KG1 (cell line): ENCODE measurements around the gene GNA12.
"Not testable (repeated sequence)": the region's sequence is repeated elsewhere in the genome, so short reads cannot be mapped to it uniquely, and the experiment has no call there.

Experiments used
- DNase-seq: peaks from one replicate; lab custom pipeline; 2025; lab: John Stamatoyannopoulos, UW

Gene GNA12

DNA sequence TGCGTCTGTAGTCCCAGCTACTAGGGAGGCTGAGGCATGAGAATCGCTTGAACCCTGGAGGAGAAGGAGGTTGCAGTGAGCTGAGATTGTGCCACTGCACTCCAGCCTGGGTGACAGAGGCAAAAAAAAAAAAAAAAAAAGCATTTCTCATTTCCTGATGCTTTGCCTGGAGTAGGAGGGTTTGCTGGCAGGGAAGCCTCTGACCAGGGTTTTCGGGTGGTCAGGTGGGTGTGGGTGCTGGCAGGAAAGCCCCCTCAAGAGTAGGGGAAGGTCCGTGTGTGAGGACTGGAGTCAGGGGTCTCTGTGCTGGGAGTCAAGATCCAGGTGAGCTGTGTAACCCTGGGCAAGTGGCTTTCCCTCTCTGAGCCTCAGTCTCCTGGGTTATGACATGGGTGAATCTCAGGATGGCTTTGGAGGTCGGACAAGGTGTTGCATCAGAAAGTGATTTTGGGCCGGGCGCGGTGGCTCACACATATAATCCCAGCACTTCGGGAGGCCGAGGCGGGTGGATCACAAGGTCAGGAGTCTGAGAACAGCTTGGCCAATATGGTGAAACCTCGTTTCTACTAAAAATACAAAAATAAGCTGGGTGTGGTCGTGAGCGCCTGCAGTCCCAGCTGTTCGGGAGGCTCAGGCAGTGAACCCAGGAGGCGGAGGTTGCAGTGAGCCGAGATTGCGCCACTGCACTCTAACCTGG is 152.9 kb downstream of the GNA12 start:
- no peak for DNase-seq

DNA sequence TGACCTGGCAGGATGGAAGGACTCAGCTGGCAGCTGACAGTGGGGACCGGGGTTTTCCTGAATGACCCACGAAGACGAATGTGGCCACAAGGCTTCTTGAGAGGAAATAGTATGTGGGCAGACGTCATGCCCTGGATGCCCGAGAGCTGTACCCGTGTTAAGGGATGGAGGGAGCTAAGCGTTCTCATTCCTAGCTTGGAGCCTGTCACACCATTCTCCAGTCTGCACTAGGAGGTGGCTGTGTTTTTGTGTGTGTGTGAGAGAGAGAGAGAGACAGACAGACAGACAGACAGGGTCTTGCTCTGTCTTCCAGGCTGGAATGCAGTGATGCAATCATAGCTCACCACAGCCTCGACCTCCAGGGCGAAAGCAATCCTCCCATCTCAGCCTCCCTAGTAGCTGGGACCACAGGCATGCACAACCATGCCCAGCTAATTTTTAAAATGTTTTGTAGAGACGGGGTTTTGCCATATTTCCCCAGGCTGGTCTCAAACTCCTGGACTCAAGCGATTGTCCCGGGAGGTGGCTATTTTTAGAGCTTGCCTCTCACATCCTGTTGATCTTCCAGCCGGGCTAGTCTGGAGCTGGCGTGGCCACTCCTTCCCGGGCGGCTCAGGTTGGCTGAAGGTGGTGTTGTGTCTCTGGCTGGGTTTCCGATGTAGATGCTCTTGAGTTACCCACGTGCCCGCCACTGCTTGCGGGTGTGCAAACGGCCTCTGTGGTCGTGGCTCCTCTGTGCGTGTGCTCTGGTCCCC is 154.0 kb downstream of the GNA12 start:
- DNase-seq, result no peak

DNA sequence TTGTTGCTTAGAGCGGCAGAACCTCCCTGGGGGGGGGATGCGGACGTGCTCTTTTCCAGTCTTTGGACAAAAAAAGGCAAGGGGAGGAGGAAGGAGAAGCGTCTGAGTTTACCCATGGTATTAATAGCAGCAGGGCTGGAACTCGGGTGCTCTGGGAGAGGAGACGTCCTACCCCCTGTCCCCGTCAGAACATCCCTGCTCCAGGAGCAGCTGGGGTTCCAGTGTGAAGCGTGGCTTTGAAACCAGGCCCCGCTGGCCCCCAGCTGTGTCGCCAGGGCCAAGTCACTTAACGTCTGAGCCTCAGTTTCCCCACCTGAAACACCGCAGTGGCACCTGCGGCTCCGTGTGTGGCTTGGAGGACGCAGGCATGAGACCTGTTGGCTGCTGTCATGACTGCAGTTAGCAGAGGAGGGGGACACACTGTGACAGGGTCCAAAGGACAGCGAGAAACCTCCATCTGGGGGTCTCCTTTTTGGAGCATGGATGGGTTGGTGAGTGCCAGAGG is 154.7 kb downstream of the GNA12 start:
- no peak for DNase-seq

DNA sequence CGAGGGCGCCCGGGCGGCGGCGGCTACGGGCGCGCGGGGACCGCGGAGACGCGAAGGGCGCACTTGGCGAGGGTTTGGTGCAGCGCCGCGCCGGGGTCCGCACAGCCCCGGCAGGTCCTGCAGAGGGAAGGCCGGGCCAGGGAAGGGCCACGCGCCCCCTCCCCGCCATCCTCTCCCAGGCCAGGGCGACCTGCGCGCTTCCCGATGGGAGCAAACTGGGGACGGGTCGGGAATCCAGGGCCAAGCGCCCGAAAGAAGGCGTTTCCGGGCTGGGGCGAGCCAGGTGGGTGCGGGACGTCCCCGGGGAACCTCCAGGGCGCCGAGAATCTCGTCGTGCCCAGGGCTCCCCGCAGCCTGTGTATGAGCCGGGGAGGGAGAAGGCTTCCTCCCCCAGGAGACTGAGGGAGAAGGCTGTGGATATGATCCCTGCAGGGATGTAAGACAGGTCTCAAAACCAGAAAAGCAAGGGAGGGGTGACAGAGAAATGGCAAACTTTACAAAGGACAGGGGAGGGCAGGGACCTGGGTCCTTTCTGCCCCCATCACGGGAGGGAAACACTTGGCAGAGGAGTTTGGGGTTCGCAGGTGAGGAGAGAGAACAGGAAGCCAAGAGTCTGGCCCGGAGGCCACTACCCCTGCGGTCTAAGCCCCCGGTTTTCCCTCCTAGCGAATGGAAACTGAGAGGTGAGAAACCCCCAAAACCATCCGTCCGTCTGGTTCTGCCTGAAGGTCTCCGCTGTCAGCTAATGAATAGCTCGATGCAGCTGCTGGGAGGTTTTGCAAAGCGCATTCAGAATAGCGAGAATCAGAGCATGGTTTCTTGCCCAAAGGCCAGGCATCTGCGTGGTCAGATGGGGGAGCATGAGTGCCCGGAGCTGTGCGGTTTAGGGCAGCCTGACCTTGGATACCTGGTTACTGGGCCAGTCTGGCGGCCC is 155.4 kb downstream of the GNA12 start:
- DNase-seq, result no peak

DNA sequence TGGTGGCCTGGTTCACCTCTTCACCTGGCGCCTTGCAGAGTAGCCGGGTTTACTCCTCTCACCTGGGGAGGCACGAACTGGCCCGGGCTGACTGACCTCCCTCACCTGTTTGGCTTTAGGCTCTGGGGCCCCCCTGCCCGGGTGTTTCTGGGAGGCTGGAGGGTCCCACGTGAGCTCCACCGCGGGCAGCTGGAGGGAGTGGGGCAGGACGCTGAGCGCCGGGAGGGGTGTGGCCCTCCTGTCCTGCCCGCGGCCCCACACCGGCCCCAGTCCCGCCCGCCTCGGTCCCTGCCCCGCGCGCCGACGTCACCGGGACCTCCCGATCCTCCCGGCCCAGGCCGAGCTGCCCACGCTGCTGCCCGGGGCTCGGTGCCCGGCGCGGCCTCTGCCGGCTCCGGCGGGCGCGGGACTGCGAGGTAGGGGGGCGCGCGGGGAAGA is 156.2 kb downstream of the GNA12 start, which contains the start of gene AMZ1:
Gene AMZ1, plus strand, starts transcription at position 322 of the 438 bp plus-strand sequence. CDS start 12,250 bp downstream, outside the sequence.
- no peak for DNase-seq

DNA sequence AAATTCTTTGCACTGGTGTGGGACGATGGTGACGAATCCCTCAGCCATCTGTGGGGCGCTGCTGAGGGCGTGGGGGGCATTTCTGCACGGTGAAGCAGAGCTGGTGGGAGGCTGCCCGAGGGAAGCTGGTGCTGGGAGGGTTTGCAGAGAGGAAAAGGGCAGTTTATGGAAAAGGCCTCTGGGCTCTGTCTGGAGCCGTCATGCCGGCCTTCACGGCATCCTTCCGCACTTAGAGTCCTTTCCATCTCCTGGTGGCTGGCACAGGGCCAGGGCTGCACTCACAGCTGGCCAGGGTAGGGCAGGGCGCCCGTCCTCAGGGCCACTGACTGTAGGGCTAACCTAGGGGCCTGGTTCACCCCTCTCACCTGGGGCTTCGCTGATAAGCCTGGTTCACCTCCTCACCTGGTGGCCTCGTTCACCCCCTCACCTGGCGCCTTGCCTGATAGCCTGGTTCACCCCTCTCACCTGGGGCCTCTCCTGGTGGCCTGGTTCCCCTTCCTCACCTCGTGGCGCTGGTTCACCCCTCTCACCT is 156.7 kb downstream of the GNA12 start:
- no peak for DNase-seq

DNA sequence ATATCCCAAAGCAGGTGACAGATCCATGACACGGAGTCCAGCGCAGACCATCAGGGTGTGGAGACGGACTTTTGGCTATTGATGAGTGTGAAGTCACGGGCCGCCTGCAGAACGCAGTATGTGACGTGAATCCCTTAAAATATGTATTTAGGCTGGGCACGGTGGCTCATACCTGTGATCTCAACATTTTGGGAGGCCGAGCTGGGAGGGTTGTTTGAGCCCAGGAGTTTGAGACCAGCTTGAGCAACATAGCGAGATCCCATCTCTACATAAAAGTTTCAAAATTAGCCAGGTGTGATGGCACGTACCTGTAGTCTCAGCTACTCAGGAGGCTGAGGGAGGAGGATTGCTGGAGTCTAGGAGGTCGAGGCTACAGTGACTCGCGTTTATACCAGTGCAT is 158.0 kb downstream of the GNA12 start:
- no peak for DNase-seq

DNA sequence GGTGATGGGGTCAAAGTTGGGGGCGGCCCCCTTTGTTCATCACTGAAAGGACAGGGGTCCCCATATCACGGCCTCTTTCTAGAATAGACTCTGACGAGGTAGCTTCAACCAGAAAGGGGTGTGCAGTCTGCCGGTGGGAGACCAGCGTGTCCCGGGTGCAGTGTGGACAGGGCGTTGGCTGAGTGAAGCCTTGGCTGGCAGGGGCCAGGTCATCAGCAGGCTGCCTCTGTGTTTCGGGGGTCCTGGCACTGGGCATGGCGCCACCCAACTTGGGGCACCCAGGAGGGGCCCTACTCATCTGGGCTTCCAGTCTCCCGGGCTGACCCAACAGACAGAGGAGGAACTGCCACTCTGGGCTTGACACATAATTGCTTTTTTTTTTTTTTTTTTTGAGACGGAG is 159.6 kb downstream of the GNA12 start:
- DNase-seq, result no peak

DNA sequence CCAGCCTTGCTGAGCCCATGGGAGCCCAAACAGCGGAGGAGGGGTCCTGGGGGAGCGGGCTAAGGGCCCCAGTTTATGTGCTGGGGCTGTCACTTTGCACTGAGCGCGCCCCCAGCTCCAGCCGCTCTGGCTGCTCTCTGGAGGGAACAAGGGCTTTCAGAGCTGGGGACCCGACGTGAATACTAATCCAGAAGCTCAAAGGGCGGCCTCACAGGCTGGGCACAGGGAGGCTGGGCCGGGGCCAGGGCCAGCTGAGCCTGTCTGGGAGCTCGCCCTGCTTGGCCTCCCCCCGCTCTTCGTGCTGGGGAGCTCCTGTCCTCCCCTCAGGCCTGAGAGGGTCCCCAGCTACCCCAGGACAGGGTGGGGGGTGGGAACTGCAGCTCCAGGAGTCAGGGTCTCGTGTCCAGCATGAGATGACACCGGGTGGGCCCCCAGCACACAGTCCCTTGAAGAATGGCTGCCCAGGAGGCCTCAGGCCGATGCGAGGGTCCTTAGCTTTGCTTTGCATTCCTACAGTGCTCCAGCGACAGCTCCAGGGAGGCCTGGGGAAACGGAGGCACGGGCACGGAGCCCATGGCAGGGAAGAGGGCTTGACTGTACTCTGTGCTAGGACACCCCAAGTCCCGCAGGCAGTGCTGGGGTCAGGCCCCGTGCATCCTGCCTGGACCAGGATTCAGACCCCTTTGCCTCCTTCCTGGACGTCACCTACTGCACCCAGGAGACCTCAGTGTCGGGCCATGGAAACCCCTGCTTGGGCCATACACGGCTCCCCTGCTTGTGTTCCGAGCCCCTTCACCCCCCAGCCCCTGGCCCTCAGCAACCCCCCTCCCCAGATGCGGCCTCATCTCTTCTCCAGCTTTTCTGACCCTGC is 161.9 kb downstream of the GNA12 start:
- no peak for DNase-seq

DNA sequence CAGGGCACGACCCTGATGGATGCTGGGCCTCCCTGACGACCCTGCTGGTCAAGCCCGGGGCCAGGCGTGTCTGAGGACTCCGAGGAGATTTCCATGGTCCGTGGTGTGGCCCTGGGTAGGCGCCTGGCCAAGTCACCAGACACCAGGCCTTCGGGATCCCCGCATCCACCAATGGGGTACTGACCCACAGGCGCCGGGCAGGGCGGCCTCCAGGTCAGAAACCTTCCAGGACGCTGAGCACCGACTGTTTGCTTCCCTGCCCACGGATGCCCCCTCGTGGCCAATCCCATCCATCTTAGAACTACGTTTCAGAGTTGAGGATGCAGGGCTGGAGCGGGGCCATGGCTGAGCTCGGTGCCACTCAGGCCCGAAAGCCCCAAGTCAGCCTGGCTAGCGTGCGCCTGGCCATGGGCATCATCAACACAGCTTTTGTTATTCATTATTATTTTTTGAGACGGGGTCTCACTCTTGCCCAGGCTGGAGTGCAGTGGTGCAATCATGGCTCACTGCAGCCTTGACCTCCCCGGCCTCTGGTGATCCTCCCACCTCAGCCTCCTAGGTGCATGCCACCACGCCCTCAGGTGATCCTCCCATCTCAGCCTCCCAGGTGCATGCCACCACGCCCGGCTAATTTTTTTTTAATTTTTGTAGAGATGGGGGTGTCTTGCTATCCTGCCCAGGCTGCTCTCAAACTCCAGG is 163.2 kb downstream of the GNA12 start:
- DNase-seq, result no peak

DNA sequence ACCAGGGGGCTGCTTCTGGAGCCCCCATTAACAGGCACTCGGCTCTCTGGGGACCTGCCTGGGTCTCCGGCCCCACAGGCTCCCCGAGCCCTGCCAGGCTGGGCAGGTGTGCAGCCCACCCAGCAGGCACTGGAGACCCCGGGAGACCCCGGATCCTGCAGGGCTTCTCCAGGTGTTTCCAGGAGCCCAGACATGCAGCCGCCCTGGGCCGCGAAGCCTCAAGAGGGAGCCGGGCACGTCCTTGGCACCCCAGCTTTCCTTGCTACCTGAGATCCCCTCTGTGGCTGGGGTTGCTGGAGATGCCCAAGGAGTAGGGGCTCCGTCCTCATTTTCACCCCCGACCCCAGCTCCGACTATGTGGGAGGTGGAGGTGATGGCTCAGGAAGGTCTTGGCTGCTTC is 163.9 kb downstream of the GNA12 start:
- DNase-seq, result no peak

DNA sequence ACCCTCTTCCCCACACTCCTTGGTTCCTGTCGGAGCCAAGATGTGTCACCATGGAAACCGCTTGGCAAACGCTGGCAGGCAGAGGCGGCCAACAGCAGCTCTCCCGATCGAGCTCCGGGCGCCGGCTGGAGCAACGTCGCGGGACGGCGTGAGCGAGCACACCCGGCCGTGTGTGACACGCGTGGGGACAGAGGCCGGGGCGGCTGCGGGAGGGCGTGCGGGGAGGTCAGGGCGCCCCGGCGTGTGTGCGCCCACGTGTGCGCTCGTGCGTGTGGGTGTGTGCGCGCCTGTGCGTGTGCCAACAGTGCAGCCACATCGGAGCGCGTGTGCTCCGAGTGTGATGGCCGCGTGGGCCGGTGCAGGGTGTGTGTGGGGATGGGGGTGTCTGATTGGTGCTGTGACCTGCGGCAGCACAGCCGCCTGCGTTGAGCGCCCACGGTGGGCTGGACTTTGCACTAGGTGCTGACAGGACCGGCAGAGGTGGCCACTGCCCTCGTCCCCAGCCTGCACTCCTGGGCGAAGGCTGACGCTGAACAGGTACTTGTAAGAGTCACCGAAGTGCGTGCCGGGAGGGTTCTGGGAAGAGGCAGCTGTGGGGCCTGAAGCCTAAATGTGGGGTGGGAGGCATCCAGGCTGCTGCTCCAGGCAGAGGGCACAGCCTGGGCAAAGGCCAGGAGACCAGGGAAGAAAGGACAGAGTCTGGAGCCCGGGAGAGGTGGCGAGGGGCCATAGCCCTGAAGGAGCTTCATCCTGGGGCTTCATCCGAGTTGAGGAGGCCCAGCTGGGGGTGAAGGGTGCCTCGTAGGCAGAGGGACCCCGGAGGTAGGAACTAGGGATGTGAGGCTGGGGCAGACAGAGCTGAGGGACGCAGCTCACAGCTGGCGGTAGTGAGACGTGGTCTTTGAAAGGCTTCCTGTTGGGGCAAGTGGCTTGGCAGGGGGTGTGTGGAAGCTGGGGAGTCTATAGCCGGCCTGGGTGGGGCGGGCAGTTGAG is 164.7 kb downstream of the GNA12 start:
- not testable (repeated sequence) for DNase-seq

DNA sequence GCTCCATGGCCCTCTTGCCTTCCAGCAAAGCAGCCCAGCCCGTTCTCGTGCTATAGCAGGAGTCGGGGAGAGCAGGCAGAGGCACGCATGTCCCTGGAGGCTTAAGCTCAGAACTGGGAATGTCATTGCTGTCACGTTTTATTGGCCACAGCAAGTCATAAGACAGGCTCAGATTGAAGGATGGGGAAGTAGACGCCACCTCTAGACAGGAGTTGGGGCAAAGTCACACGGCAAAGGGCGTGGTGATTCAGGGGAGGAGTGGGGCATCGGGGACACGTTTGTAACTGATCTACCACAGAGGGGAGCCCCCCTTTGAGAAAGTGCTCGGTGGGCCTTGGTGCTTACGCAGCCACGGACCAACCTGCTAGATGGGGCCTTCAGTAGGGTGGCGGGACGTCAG is 165.7 kb downstream of the GNA12 start:
- not testable (repeated sequence) for DNase-seq
